Anterior cingulate cortex (tissue), 58 donors: ENCODE data around the gene BLACAT1.
A peak's percentile ranks its signal among the peaks of the same experiment; 100 is the strongest.

ENCODE experiments used
- DNase-seq, 58 donors: peaks; one replicate each; lab custom pipeline; 2025; lab: John Stamatoyannopoulos, UW

The BLACAT1 gene

DNA sequence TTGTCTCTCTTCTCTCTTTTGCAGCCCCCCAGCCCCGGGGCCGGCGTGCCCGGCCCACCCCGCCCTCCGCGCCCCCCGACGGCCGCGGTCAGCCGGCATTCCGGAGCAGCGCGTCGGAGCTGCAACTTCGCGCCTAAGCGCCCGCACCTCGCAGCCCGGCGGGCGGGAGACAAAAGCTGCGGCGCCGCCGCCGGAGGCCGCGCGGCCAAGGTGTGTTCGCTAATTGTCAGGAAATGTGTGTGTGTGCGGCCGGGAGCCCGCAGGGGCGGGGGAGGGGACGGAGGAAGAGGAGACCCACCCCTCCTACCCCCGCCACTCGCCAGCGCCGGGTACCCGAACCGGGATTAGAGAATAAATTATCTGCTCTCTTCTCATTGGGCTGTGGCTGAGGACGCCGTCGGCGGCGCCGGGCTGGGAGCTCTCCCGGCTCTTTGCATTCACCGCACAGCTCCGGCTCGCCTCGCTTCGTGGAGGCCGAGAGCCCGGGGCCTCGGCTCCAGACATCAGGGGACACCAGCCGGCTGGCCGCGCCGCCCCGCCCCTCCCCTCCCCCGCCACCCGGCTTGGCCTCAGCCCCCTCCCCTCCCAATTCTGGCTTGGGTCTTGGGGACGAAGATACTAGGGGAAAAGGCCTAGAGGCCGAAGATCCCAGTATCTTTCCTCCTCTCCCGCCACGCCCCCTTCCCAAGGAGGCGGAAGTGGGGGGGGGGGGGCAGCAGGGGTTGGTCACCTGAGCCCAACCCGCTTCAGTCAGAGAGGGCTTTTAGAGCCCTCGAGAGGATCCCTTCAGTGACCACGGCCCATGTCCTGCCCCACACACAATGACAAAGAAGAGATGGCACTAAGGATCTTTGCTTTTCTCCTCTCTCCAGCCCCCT, 1.3 kb upstream of the BLACAT1 start:
- DNase-seq: peak in 3 of 58 donors; percentile 3 to 22 (median 8)

DNA sequence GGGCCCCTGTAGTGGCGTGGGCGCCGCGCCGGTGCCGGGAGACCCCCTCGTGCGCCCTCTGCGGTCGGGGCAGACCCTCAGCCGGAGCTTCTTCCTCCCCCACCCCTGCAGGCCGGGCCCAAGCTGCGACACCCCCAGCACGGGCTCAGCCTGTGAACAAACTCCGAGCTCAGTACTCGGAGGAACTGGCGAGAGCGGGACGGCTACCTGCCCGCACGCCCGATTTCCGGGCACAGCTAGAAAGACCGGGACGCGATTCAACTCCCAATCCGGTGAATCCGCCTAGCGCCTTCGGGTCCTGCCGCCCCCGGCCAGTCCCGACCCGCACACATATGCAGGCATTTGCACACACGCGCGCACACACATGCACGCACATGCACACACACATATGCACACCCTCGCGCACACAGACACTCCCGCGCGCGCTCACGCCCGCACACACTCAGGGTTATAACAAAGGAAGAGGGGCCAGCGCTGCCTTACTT, 580 bp upstream of the BLACAT1 start:
- no peak for DNase-seq

DNA sequence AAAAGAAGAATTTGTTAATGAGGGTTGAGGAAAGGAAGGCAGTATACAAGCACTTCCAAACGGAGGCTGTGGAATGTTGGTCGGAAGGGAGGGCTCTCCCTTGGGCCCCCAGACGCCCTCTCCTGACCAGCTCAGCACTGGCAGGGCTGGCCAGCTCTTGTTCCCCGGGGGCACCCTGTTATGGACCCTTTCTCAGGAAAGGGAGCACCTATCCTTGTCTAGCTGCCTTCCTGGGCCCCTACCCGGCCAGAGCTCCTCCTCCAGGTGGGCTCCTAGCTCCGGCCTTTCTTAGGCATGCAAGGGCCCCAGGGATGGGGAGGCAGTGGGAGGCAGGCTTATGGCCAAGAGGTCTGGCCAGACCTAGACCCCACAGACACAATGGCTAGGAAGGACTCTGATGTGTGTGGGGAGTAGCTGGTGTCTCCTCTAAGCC, 926 bp downstream of the BLACAT1 start:
- no peak for DNase-seq

DNA sequence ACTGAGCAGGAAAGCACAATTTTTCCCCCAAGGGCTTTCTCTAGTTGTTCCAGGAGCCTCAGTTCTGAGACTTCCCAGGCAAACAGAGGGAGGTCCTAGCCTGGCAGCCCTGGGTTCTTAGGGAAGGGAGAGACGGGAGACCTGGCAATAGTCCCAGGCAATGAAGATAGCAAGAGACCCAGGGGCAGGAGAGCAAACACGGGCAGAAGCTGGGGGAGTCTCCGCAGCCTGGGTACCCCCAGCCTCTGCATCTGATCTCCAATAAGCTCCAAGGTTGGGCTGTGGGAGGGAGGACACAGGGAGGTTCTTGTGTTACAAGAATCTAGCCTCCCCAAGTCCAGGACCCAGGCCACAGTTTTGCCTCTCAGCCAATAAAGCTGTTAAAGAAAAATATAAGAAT, 2.4 kb downstream of the BLACAT1 start:
- DNase-seq: no peak

DNA sequence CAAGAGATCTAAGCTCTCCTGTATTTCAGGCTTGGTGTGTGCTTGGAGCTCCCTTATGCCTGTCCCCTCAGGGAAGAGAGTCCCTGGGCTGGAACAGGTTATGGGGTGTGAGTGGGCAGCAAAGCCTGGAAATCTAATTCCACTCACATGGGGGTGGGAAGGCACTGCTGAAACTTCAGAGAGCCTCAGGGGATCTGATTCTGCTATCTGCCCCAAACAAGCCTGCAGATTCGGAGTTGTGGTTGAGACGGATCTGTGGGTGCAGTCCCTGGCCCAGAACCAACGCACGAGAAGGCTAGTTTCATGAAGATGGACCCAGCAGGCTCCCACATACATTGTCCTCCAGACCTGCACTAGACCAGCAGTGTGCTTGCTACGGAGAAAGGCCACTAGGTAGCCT, 2.9 kb downstream of the BLACAT1 start:
- DNase-seq: no peak

DNA sequence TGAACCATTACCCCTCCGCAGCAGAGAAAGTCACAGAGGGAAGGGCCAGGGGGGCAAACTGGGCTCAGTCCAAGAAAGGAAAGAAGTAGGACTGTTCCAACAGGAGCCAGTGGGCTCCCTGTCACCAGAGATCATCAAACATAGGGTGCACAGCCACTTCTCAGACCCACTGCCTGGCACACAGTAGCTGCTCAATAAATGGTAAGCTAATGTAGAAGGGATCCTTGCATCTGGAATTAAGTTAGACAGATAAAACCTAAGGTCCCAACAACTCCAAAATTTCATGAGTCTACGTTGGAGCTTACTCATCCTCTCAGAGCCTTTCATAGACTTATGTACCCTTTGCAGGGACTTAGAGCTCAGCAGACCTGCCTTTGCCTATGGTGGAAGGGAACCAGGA, 3.5 kb downstream of the BLACAT1 start:
- no peak for DNase-seq

DNA sequence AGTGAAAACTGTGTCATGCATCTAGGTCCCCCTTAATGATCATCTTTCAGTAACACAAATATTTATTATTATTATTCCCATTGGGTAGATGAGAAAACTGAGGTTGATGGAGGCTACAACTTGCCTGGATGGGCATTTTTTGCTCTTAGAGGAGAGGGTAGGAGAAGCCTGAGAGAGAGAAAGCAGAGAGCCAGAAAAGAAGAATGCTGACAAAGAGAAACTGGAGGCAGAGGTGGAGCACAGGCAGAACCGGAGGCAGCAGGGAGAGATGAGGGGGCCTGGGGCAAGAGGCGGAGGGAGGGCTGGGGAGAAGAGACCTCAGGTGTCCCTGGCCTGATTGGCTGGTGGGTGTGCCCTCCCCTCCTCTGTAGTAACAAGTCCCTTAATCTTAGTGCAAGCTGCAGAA, 4.1 kb downstream of the BLACAT1 start:
- no peak for DNase-seq

DNA sequence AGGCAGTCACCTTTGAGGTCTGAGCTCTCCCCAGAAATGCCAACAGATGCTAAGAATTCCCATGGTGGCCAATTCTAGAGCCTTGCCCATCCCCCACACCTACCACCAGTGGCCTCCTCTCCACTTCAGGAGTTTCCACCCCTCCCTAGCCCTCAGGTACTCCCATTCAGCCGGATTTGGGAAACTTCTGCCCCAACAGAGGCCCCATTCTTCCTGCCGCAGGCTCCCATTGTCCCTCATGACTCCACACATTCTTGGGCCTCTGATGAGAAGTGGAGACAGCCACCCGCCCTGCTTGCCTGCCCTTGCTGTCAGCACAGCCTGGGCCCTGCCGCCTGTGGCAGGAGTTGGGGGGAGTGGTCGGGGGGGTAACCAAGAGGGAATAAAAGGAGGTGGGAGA, 4.6 kb downstream of the BLACAT1 start:
- DNase-seq: no peak

DNA sequence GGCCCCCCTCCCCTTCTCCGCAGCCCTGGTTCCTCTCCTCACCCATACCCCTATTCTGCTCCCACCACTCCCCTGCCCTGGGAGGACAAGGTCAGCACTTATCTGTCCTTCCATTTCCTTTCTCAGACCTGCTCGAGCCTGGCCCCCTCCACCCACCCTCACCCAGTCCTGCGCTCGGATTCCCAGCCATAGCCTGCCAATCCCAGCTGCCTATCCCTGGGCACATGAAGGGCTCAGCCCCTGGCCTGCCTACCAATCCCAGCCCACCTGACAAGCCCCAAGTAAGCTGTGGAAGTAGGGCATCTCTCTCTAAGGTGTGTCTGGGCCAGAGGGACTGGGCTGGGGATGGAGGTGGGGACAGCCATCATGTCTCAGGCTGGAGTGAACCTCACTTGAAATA, 5.4 kb downstream of the BLACAT1 start:
- DNase-seq: no peak

DNA sequence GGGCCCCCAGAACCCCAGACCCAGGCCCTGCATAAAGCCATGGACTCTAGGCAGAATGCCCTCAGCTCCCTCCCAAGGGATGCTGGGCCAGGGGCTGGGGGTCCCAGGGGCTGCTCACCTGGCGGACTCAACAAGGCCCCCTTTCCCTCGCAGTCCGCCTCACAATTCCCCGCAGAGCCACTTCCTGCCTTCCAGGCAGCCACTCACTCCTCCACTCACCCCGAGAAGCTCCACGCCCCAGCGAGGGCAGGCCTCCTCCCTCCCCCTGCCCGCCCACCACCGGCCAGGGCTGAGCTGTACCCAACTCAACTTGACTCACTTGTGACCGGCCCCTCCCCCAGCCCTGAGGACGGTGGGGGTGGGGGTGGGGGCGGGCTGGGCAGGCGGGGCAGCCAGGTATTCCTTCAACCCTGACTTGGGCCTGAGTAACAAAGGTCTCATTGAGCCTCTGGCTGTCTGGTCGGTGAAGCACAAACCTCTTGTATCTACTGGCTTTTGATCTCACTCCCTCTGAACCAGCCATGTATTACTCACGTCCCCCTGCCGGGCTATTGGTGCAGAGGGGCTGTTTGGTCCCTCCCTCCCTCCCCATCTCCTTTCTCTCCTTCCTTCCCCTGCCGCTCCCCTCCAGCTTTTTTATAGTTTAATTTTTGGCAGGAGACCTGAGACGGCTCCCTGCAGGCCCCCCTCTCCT, 5.9 kb downstream of the BLACAT1 start:
- DNase-seq: no peak

DNA sequence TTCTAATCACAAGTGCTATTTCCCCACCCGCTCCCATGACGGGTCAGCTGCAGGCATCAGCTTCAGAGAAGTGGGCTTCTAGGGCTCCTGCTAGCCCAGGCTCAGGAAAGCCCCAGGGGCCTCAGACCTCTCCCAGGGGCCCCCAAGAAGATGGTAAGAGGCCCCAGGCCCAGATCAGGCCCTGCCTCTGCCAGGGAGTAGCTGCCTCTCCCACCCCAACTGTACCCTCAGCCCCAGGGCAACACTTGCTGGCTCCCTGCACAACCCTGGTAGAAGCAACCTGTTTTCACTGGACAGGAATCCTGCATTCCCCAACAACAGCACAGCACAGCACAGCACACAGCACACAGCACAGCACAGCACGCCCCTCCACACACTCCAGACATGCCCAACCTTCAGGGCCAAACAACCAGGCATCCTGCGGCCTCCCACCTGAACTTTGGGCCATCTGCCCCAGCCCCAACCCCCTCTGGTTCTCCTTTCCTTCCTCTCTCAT, 6.5 kb downstream of the BLACAT1 start:
- no peak for DNase-seq

DNA sequence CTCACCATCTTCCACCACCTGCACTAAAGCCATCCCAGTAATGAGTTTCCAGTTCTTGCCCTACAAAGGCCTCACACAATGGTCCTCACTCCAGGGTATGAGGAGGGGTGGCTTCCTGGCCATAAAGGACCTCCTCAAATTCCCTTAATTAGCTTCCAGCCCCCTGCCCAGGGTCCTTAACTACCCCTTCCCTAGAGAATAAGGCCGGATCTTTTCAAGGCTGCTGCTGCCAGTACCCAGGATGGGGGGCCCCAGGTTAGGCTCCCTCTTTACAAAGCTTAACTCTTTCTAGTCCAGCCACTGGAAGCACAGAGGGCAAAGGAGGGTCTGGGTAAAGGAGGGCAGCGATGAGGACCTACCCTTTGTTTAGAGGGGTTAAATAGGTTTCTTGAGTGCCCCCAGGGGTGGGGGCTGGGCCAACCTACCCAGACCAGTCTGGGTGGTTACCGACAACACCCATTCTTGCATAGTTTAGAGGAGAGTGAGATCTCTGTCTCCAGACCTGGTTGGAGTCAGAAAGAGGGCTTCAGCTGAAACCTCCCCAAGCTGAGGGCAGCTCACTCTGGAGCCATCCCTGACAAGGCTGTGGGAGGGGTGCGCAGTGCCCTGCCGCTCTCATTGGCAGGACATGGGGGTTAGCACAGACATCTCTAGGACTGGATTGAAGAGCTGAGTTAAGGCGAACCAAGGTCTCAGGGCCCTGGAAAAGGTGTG, 7.1 kb downstream of the BLACAT1 start:
- DNase-seq: no peak

DNA sequence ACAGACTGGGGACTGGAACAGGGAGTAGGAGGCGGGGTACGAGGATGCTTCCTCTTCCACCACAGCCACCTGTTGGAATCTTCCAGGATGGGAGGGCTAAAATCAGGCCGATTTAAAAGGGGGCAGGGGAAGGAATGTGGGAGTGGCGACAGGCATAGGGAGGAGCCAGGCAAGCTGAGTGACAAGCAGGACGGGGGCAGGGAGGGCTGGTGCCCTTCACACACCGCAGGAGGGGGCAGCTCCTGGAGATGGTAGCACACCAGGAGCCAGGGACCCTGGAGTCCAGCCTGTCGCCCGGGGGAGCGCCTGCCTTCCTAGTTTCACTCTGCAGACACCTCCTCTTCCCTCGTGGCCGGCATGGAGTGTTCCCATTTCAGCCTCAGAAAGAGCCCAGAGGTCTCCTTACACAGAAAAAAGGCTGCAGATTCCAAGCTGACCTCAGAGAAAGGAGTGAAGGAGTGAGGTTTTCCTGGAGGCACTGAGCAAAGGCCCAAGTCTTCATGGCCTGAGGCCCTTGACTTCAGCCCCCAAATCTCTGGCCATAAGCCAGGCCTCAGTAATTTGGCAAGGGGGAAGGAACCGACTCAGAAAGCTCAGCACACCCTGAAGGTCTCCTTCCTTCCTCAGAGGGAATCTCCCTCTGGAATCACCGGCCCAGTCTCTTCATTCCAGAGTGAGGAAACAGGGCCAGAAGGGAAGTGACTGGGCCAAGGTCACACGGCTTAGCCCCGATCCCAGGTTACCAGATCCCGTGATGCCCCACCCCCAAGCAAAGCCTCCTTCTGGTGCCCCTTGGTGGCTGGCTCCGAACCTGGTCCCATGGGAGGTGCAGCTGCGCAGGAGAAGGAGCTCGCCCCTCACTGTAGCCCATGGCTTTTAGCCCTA, 8.1 kb downstream of the BLACAT1 start:
- no peak for DNase-seq

DNA sequence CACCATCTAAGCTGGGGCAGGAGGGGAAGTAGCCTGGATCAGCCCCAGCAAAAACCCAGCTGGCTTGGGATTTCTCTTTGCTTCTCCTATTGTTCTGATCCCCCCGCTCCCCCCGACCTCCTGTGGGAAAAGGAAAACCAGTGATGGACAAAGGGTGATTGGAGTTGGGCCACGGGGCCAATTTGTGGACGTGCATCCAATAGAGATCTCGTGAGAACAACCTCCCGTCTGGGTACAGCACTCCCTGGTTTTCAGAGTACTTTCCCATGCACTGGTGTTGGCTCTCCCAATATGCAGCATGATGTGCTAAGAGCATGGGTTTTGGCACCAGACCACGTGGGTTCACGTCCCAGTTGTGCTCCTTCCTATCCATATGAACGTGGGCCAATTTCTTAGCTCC, 9.0 kb downstream of the BLACAT1 start:
- peak in 1 of 58 donors; percentile 6 for DNase-seq

DNA sequence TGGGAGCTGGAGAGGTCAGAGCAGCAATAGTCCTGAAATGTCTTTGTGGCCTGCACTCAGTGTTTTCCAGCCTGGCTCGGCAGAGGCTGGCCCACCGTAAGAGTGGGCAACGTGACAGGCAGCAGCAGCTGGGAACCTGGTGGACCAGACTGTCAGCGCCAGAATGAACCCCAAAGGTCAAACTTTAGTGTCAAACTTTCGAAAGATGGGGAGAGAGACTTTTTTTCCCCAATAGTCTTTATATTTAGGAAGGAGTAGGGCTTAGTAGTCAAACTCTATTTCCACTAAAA, 10.3 kb downstream of the BLACAT1 start:
- no peak for DNase-seq

DNA sequence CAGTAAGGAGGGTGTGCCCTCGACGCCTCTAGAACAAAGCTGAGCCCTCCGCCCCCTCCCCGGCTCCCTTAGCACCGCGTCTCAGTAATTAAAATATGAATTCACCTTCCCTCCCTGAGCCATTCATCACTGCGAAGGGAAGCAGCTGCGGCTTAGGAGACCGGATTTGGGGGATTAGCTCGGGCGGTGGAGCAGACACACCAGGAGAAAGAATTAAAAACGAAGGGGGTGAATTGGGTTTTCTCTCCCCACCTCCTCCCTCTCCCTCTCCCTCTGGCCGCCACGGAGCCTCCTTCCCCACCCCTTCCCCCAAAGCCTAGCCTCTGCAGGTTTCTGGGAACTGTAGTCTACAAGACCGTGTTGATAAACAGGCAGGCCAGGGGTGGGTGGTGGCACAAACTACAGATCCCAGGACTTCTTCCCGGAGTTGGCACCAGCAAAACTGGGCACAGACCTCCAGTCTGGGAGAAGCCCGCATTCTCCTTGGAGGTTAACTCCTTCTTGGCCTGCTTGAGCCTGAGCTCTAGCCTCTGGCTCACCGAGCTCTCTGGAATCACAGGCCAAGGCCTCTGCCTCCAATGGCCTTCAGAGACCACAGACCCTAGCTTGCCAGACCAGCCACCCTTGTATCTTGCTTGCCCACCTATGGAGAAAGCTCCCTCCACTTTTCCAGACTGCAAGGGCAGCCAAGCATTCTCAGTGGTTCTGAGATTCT, 10.8 kb downstream of the BLACAT1 start:
- peak in 52 of 58 donors; percentile 20 to 94 (median 76) for DNase-seq

DNA sequence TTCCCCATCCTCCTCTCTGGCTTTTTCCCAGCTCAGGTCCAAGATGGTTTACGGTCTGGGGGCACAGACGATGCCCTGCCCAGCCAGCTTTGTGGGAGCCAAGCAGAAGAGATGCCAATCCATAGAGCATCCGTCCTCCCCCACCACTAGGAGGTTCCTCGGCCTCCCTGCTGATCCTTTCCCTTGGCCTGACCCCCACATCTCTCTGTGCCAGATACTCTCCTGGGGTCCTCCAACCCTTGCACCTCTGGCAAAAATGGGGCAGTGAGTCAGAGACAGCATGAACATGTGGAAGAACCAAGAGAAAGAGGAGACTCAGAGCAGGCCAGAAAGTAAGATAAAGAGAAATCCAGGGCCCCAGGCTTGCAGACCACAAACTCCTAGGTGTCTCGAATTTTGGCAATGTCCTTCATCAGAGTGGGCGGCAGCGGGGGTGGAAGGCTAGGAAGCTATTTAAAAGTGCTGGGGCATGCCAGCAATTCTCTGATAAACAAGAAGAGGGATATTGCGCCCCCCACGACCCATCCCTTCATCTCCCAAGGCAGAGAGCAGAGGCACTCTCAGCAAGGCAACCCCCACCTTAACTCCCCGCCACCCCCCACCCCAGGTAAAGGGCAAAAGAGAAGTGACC, 11.4 kb downstream of the BLACAT1 start:
- DNase-seq: no peak

DNA sequence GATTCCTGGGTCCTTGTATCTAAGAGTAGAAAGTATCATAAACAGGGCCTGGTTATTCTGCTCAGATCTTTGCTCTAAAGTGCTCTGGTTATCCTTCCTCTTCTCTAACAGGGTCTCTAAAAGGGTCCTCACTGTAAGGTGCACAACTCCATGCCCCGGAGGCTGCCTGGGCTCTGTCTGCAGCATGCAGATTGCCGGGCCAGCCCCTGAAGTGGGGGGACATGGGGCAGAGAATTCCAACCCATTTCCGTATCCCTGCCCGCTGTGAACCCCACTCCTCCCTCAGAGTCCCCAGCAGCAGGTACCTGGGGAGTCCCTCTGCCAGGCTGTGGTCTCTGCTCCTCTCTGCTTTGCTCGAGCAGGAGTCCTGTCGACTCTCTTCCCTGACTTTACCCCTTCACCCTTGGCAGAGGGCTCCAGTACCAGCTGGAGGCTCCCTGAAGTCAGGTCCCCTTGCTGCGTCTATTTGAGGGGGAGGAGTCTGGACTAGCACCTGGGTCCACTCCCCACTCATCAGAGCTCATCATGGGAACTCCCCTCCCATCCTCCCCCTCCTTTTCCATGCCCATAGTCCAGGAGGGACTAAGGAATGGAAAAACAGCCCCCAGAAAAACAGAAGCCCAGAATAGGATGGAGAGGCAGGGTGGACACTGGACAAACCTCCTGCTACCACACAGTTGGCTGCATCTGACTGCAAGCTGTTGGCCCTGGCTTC, 12.1 kb downstream of the BLACAT1 start:
- no peak for DNase-seq
